ENCODE results near the gene RPTOR.

DNA sequence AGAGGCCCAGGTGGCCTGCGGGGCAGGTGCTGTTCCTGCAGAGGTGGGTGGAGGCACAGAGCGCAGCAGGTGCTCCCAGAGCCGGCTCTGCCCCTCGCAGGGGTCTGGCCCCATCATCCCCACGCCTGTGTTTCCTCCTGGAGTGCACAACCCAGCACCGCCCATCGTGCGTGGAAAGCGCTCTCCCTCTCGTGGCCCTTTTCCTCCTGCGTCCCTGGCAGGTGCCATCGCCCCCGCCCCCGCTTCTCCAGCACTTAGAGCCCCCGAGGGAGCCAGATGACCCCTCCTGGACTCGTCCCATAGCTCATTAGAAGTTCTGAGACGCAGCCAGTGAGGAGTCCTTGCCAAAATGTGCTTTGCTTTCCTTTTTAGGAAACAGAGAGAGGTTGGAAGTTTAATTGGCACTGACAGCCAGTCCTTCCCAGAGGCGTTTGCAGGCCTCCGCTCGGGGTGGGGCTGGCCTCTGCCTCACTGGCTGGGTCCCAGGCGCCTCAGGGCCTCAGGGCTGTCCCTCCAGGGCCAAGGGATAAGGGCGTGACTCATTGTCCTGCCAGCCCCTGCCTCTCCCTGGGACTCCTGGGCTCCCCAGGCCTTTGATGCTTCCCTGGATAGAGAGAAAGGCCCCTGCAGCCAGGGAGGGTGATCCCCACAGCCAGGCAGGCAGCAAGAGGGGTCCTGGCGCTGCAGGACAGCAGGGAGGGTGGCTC lies 414.8 kb downstream of the RPTOR start:
- no peak for TF ChIP-seq GATA3 (IDR thresholded peaks at IDR 0.05; ENCODE audit: low read depth, low read length)
- no peak for TF ChIP-seq GATA2 (IDR thresholded peaks at IDR 0.05; ENCODE audit: low read depth, low read length)
